Measurements from ENCODE around the gene NDOR1. TPM values are rescaled to one million over a fixed set of nuclear protein-coding genes. Genes with fewer than 3 reads are reported as not detected.
A peak's percentile ranks its signal among the peaks of the same experiment; 100 is the strongest.
"Not testable (repeated sequence)": the region's sequence is repeated elsewhere in the genome, so short reads cannot be mapped to it uniquely, and the experiment has no call there.

Gene NDOR1
- total and polyA plus RNA-seq, 8 donors: 9.1 to 19.5 (median 11.1) TPM

- no peak for TF ChIP-seq CTCF (IDR thresholded peaks at IDR 0.05)
- H3K27ac ChIP-seq: peak overlapping the region in 1 of 2 donors; percentile 53
- intact Hi-C loops (cut with DNase I): no loop called here
- peak overlapping the region in 1 of 2 donors; percentile 16 for H3K4me3 ChIP-seq
- peaks cover 0 to 4% of the 10 kb centered on the region in 2 donors for H3K36me3 ChIP-seq
- DNase-seq (no peak), ATAC-seq (no peak)
- peaks cover 8 to 53% of the 10 kb centered on the region in 2 donors for H3K4me1 ChIP-seq
- peaks cover 0 to 42% of the 10 kb centered on the region in 2 donors for H3K27me3 ChIP-seq
- H3K9me3 ChIP-seq: no peaks in the 10 kb centered on the region
Measured at GRCh38 chr9:137236936-137237421, 31.5 kb downstream of the NDOR1 start.

GRCh38 chr9:137237759-137238726, 32.5 kb downstream of the NDOR1 start:
- Histone ChIP-seq H3K27ac (no peak overlapping the region), H3K9me3 (no peaks in the 10 kb centered on the region), H3K4me1 (peaks cover 17 to 64% of the 10 kb centered on the region in 2 donors), H3K36me3 (peaks cover 0 to 14% of the 10 kb centered on the region in 2 donors), H3K4me3 (no peak overlapping the region), H3K27me3 (peaks cover 0 to 31% of the 10 kb centered on the region in 2 donors)
- ATAC-seq (no peak), DNase-seq (no peak)
- TF ChIP-seq CTCF (IDR thresholded peaks at IDR 0.05): no peak
- intact Hi-C loops (cut with DNase I): no loop called here

DNA sequence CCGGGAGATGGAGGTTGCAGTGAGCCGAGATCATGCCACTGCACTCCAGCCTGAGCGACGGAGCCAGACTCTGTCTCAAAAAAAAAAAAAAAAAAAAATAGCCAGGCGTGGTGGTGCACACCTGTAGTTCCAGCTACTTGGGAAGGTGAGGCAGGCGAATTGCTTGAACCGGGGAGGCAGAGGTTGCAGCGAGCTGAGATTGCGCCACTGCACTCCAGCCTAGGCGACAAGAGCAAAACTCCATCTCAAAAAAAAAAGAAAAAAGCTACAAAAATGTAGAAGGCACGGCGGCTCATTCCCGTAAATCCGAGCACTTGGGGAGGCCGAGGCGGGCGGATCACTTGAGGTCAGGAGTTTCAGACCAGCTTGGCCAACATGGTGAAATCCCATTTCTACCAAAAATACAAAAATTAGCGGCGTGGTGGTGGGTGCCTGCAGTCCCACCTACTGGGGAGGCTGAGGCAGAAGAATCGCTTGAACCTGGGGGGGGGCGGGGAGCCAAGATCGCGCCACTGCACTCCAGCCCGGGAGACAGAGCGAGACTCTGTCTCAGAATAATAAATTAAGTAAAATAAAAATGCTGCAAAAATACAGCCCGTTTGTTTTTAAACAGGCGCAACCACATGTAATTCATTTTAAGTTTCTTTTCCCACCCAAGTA, 34.2 kb downstream of the NDOR1 start:
- H3K9me3 ChIP-seq; DNase-seq; intact Hi-C loops (cut with DNase I); ATAC-seq: not testable (repeated sequence)
- H3K36me3 ChIP-seq: peaks cover 0 to 26% of the 10 kb centered on the region in 2 donors
- H3K27ac ChIP-seq: peak overlapping the region; percentile 96 to 99
- peaks cover 0 to 15% of the 10 kb centered on the region in 2 donors for H3K27me3 ChIP-seq
- peaks cover 17 to 77% of the 10 kb centered on the region in 2 donors for H3K4me1 ChIP-seq
- peak overlapping the region; percentile 55 to 96 for H3K4me3 ChIP-seq

GRCh38 chr9:137240318-137240840, 34.9 kb downstream of the NDOR1 start:
- no peak for TF ChIP-seq CTCF (IDR thresholded peaks at IDR 0.05)
- Histone ChIP-seq H3K9me3 (no peaks in the 10 kb centered on the region), H3K27me3 (peaks cover 0 to 8% of the 10 kb centered on the region in 2 donors), H3K36me3 (peaks cover 0 to 26% of the 10 kb centered on the region in 2 donors), H3K4me3 (peak overlapping the region; percentile 55 to 96), H3K4me1 (peaks cover 17 to 77% of the 10 kb centered on the region in 2 donors), H3K27ac (peak overlapping the region; percentile 96 to 99)
- DNase-seq (peak; percentile 84 to 94 (median 88)), ATAC-seq (peak; percentile 67)
- intact Hi-C loops (cut with DNase I): no loop called here

- Histone ChIP-seq H3K9me3 (no peaks in the 10 kb centered on the region), H3K27ac (peak within 1 kb of the TSS; percentile 96 to 99), H3K36me3 (peaks cover 0 to 26% of the 10 kb centered on the region in 2 donors), H3K27me3 (peaks cover 0 to 2% of the 10 kb centered on the region in 2 donors), H3K4me1 (peaks cover 17 to 73% of the 10 kb centered on the region in 2 donors), H3K4me3 (peak within 1 kb of the TSS; percentile 91 to 96)
- intact Hi-C loops (cut with DNase I): no loop called here
- no peak for TF ChIP-seq CTCF (IDR thresholded peaks at IDR 0.05)
- peak; percentile 82 for ATAC-seq
- peak; percentile 98 to 100 (median 100) for DNase-seq
Measured at GRCh38 chr9:137240841-137241489, 35.5 kb downstream of the NDOR1 start, which contains the start of gene TUBB4B. Gene TUBB4B, plus strand, starts transcription at chr9:137241287. Its CDS starts 74 bp downstream, at chr9:137241361.
